SJSA1 (cell line): ENCODE data around the gene OR8D2. TPM values are rescaled to one million over a fixed set of nuclear protein-coding genes. Genes with fewer than 3 reads are reported as not detected.
A peak's percentile ranks its signal among the peaks of the same experiment; 100 is the strongest.

ENCODE experiments used
- DNase-seq, 2 experiments: peaks; one replicate each; pipeline ENCODE4 v3.0.0-alpha.2; 2015 to 2020; ENCODE audit warnings: low spot score in 2 of 2, low read depth in 1 of 2
- H3K27ac ChIP-seq: fragments of 250-450 bp; sonication (Bioruptor Pico); 2 replicates; pipeline ENCODE4 v1.5.1; 2020; ENCODE audit warnings: mild to moderate bottlenecking, moderate library complexity
- H3K27me3 ChIP-seq: fragments of 250-450 bp; sonication (Bioruptor Pico); replicated peaks from 2 replicates; pipeline ENCODE4 v1.5.1; 2020; ENCODE audit warnings: mild to moderate bottlenecking, moderate library complexity
- H3K36me3 ChIP-seq: fragments of 250-450 bp; sonication (Bioruptor Pico); 2 replicates; pipeline ENCODE4 v1.5.1; 2020; ENCODE audit warnings: mild to moderate bottlenecking
- H3K4me1 ChIP-seq: fragments of 250-450 bp; sonication (Bioruptor Pico); replicated peaks from 2 replicates; pipeline ENCODE4 v1.6.1; 2021; ENCODE audit warnings: mild to moderate bottlenecking
- H3K4me3 ChIP-seq: fragments of 250-450 bp; sonication (Bioruptor Pico); 2 replicates; pipeline ENCODE4 v1.5.1; 2020; ENCODE audit warnings: mild to moderate bottlenecking
- H3K9me3 ChIP-seq: fragments of 250-450 bp; sonication (Bioruptor Pico); replicated peaks from 2 replicates; pipeline ENCODE4 v1.5.1; 2020; ENCODE audit warnings: mild to moderate bottlenecking
- total RNA-seq: library from RNA; depleted of rRNA; stranded (reverse); fragments of >200 nt; shearing (Covaris generic); gene quantifications from 2 replicates; pipeline ENCODE4 v1.2.3, GENCODE V29; 2014; rRNA removed

Gene OR8D2
- not detected in 2 replicates for total RNA-seq

GRCh38 chr11:124320097-124320496 lies at the start of gene OR8D2:
TSS of gene OR8D2 (minus strand) at chr11:124320197. CDS start at chr11:124320197, 0 bp downstream.
- H3K4me3 ChIP-seq, result no peak within 1 kb of the TSS
- H3K27ac ChIP-seq, result no peak within 1 kb of the TSS
- no peaks in the 10 kb centered on the region for H3K27me3 ChIP-seq
- DNase-seq, result no peak
- peaks cover under 1% of the 10 kb centered on the region for H3K4me1 ChIP-seq
- H3K36me3 ChIP-seq, result no peaks in the 10 kb centered on the region
- no peaks in the 10 kb centered on the region for H3K9me3 ChIP-seq

- no peak for DNase-seq
- H3K9me3 ChIP-seq, result no peaks in the 10 kb centered on the region
- no peaks in the 10 kb centered on the region for H3K36me3 ChIP-seq
- no peak overlapping the region for H3K4me3 ChIP-seq
- no peak overlapping the region for H3K27ac ChIP-seq
- H3K27me3 ChIP-seq, result no peaks in the 10 kb centered on the region
- no peaks in the 10 kb centered on the region for H3K4me1 ChIP-seq
These were observed 39.6 kb upstream of the OR8D2 start for GRCh38 chr11:124359566-124359965.

GRCh38 chr11:124346311-124346955 lies 26.4 kb upstream of the OR8D2 start:
- Histone ChIP-seq H3K27ac (no peak overlapping the region), H3K9me3 (no peaks in the 10 kb centered on the region), H3K4me3 (no peak overlapping the region), H3K36me3 (no peaks in the 10 kb centered on the region), H3K27me3 (no peaks in the 10 kb centered on the region), H3K4me1 (no peaks in the 10 kb centered on the region)
- DNase-seq, result no peak

GRCh38 chr11:124344346-124344745 lies 24.3 kb upstream of the OR8D2 start:
- Histone ChIP-seq H3K27ac (no peak overlapping the region), H3K4me1 (no peaks in the 10 kb centered on the region), H3K4me3 (no peak overlapping the region), H3K9me3 (no peaks in the 10 kb centered on the region), H3K36me3 (no peaks in the 10 kb centered on the region), H3K27me3 (no peaks in the 10 kb centered on the region)
- DNase-seq, result peak in 1 of 2 experiments; percentile 19

- no peaks in the 10 kb centered on the region for H3K9me3 ChIP-seq
- H3K4me1 ChIP-seq, result no peaks in the 10 kb centered on the region
These were observed 20.1 kb upstream of the OR8D2 start for GRCh38 chr11:124340142-124340447.

GRCh38 chr11:124339396-124340141 lies 19.6 kb upstream of the OR8D2 start:
- Histone ChIP-seq H3K9me3 (no peaks in the 10 kb centered on the region), H3K27ac (no peak overlapping the region), H3K4me1 (no peaks in the 10 kb centered on the region), H3K4me3 (no peak overlapping the region), H3K36me3 (no peaks in the 10 kb centered on the region), H3K27me3 (no peaks in the 10 kb centered on the region)
- DNase-seq, result no peak

More at GRCh38 chr11:124340142-124340447, 20.1 kb upstream of the OR8D2 start:
- H3K36me3 ChIP-seq, result no peaks in the 10 kb centered on the region
- H3K4me3 ChIP-seq, result no peak overlapping the region
- H3K27me3 ChIP-seq, result no peaks in the 10 kb centered on the region
- DNase-seq, result no peak
- H3K27ac ChIP-seq, result no peak overlapping the region

- no peak overlapping the region for H3K4me3 ChIP-seq
- H3K36me3 ChIP-seq, result no peaks in the 10 kb centered on the region
- no peaks in the 10 kb centered on the region for H3K4me1 ChIP-seq
- DNase-seq, result no peak
- H3K27ac ChIP-seq, result no peak overlapping the region
- H3K27me3 ChIP-seq, result no peaks in the 10 kb centered on the region
- no peaks in the 10 kb centered on the region for H3K9me3 ChIP-seq
These were observed 11.9 kb upstream of the OR8D2 start for GRCh38 chr11:124331873-124332272.

- no peak overlapping the region for H3K4me3 ChIP-seq
- H3K27me3 ChIP-seq, result no peaks in the 10 kb centered on the region
- no peak overlapping the region for H3K27ac ChIP-seq
- DNase-seq, result no peak
- no peaks in the 10 kb centered on the region for H3K9me3 ChIP-seq
- no peaks in the 10 kb centered on the region for H3K36me3 ChIP-seq
- no peaks in the 10 kb centered on the region for H3K4me1 ChIP-seq
These were observed 9.9 kb upstream of the OR8D2 start for GRCh38 chr11:124329787-124330478.

GRCh38 chr11:124327775-124328174 lies 7.8 kb upstream of the OR8D2 start:
- Histone ChIP-seq H3K9me3 (no peaks in the 10 kb centered on the region), H3K27me3 (no peaks in the 10 kb centered on the region), H3K4me3 (no peak overlapping the region), H3K36me3 (no peaks in the 10 kb centered on the region), H3K27ac (no peak overlapping the region), H3K4me1 (no peaks in the 10 kb centered on the region)
- no peak for DNase-seq

- H3K36me3 ChIP-seq, result no peaks in the 10 kb centered on the region
- H3K27me3 ChIP-seq, result no peaks in the 10 kb centered on the region
- no peak for DNase-seq
- no peaks in the 10 kb centered on the region for H3K9me3 ChIP-seq
- H3K4me3 ChIP-seq, result no peak overlapping the region
- no peaks in the 10 kb centered on the region for H3K4me1 ChIP-seq
- H3K27ac ChIP-seq, result no peak overlapping the region
These were observed 2.4 kb upstream of the OR8D2 start for GRCh38 chr11:124322356-124322755.

- Histone ChIP-seq H3K36me3 (no peaks in the 10 kb centered on the region), H3K4me1 (peaks cover 19% of the 10 kb centered on the region), H3K4me3 (no peak overlapping the region), H3K27me3 (no peaks in the 10 kb centered on the region), H3K9me3 (no peaks in the 10 kb centered on the region), H3K27ac (peak overlapping the region; percentile 42; the same call in 1 of the 2 replicates)
- DNase-seq, result peak; percentile 35 to 39
These were observed 4.9 kb downstream of the OR8D2 start for GRCh38 chr11:124315052-124315451.

- Histone ChIP-seq H3K27ac (peak within 1 kb of the TSS; percentile 42; the same call in 1 of the 2 replicates), H3K9me3 (no peaks in the 10 kb centered on the region), H3K36me3 (no peaks in the 10 kb centered on the region), H3K4me3 (no peak within 1 kb of the TSS), H3K4me1 (peaks cover 19% of the 10 kb centered on the region), H3K27me3 (no peaks in the 10 kb centered on the region)
- DNase-seq, result no peak
These were observed 6.1 kb downstream of the OR8D2 start, which contains the start of gene OR8D1 for GRCh38 chr11:124313849-124314248. TSS of gene OR8D1 (minus strand) at chr11:124313949. CDS start at chr11:124310766, 3,183 bp downstream.

- Histone ChIP-seq H3K36me3 (no peaks in the 10 kb centered on the region), H3K4me1 (peaks cover 19% of the 10 kb centered on the region), H3K4me3 (no peak overlapping the region), H3K27me3 (no peaks in the 10 kb centered on the region), H3K9me3 (no peaks in the 10 kb centered on the region), H3K27ac (no peak overlapping the region)
- no peak for DNase-seq
These were observed 6.9 kb downstream of the OR8D2 start for GRCh38 chr11:124313131-124313530.

- DNase-seq, result no peak
- Histone ChIP-seq H3K27ac (no peak overlapping the region), H3K36me3 (no peaks in the 10 kb centered on the region), H3K4me1 (peaks cover 19% of the 10 kb centered on the region), H3K9me3 (no peaks in the 10 kb centered on the region), H3K4me3 (no peak overlapping the region), H3K27me3 (no peaks in the 10 kb centered on the region)
These were observed 8.3 kb downstream of the OR8D2 start for GRCh38 chr11:124311670-124312069.
